MM.1S (cell line): ENCODE results near the gene RNF224.

ENCODE experiments used
- DNase-seq: peaks from one replicate; pipeline ENCODE4 v3.0.0-alpha.2; 2015
- H2AFZ ChIP-seq: fragments of 300-600 bp; sonication (generic); 2 replicates; pipeline ENCODE4 v1.6.0; 2016; ENCODE audit warnings: antibody characterized with exemption, low read length
- H3F3A ChIP-seq: fragments of 300-600 bp; sonication (generic); 2 replicates; pipeline ENCODE4 v1.6.1; 2016; ENCODE audit warnings: mild to moderate bottlenecking, antibody characterized with exemption, low read length, moderate library complexity, mixed read lengths; ENCODE audit not compliant: insufficient read depth
- H3K27ac ChIP-seq: fragments of 300-600 bp; sonication (generic); 2 replicates; pipeline ENCODE4 v1.5.1; 2016; ENCODE audit warnings: mild to moderate bottlenecking, low read length
- H3K27me3 ChIP-seq: fragments of 300-600 bp; sonication (generic); replicated peaks from 2 replicates; pipeline ENCODE4 v1.6.0; 2016; ENCODE audit warnings: low read length; ENCODE audit not compliant: insufficient read depth
- H3K36me3 ChIP-seq: fragments of 300-600 bp; sonication (generic); replicated peaks from 2 replicates; pipeline ENCODE4 v1.6.1; 2016; ENCODE audit warnings: mild to moderate bottlenecking, low read length, mixed read lengths; ENCODE audit not compliant: insufficient read depth
- H3K4me1 ChIP-seq: fragments of 300-600 bp; sonication (generic); 2 replicates; pipeline ENCODE4 v1.6.1; 2016; ENCODE audit warnings: low read length, mixed read lengths
- H3K4me2 ChIP-seq: fragments of 300-600 bp; sonication (generic); 2 replicates; pipeline ENCODE4 v1.6.0; 2016; ENCODE audit warnings: low read depth, low read length
- H3K4me3 ChIP-seq: fragments of 300-600 bp; sonication (generic); 2 replicates; pipeline ENCODE4 v1.5.1; 2016; ENCODE audit warnings: low read length, mixed read lengths
- H3K79me2 ChIP-seq: fragments of 300-600 bp; sonication (generic); 2 replicates; pipeline ENCODE4 v1.6.1; 2016; ENCODE audit warnings: mixed run types, low read length, mixed read lengths
- H3K9ac ChIP-seq: fragments of 300-600 bp; sonication (generic); 2 replicates; pipeline ENCODE4 v1.6.1; 2016; ENCODE audit warnings: low read length, mixed read lengths
- H3K9me2 ChIP-seq: fragments of 300-600 bp; sonication (generic); replicated peaks from 2 replicates; pipeline ENCODE4 v1.6.1; 2016; ENCODE audit warnings: mild to moderate bottlenecking, low read length, mixed read lengths; ENCODE audit not compliant: insufficient read depth
- H3K9me3 ChIP-seq: fragments of 300-600 bp; sonication (generic); replicated peaks from 2 replicates; pipeline ENCODE4 v1.6.1; 2016; ENCODE audit warnings: mild to moderate bottlenecking, low read length, mixed read lengths; ENCODE audit not compliant: insufficient read depth
- H4K20me1 ChIP-seq: fragments of 300-600 bp; sonication (generic); 2 replicates; pipeline ENCODE4 v1.6.1; 2016; ENCODE audit warnings: mild to moderate bottlenecking, low read length, moderate library complexity, mixed read lengths; ENCODE audit not compliant: insufficient read depth
- EZH2 ChIP-seq: fragments of 300-600 bp; sonication (generic); optimal IDR thresholded peaks from 2 replicates; pipeline ENCODE3; 2017; ENCODE audit warnings: low read depth, mild to moderate bottlenecking, antibody characterized with exemption, low read length, mixed read lengths
- EZH2phosphoT487 ChIP-seq: fragments of 300-600 bp; sonication (generic); IDR thresholded peaks from 2 replicates; pipeline ENCODE4 v1.6.1; 2018; ENCODE audit warnings: antibody characterized with exemption, low read length
- TF ChIP-seq, protein P1 (sequence below): fragments of 300-600 bp; sonication (generic); IDR thresholded peaks from 2 replicates; pipeline ENCODE4 v1.5.1; 2016; ENCODE audit warnings: antibody characterized with exemption, low read length, mixed read lengths

Gene RNF224

DNA sequence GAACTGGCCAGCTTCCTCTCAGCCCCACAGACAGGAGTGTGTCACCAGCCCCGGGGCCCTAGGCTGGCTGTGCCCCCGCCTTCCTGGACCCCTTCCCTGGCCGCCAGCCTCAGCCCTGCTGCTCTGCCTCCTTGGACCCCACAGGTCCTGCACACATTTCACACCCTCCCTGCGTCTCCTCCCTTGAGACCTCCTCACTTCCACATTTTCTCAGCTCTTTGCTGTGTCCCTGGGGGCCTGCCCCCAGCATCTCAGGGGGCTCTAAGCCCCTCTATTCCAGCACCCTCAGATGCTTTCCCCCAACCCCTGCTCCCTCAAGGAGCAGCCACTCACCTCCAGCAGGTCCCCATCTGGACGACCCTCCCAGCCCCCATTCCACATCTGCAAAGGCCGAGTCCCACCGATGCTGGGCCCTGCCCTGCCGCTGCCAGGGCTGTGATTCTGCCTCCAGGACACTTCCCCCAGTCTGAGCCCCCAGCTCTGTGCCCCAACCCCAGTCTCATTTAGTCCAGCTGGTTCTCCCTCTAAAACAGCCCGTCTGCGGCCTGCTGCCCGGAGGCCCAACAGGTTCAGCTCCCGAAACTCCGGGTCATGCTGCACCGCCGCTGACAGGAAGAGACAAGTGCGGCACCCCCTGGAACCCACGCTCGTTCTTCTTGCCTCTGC is 7.6 kb downstream of the RNF224 start:
- TF ChIP-seq, protein P1, sequence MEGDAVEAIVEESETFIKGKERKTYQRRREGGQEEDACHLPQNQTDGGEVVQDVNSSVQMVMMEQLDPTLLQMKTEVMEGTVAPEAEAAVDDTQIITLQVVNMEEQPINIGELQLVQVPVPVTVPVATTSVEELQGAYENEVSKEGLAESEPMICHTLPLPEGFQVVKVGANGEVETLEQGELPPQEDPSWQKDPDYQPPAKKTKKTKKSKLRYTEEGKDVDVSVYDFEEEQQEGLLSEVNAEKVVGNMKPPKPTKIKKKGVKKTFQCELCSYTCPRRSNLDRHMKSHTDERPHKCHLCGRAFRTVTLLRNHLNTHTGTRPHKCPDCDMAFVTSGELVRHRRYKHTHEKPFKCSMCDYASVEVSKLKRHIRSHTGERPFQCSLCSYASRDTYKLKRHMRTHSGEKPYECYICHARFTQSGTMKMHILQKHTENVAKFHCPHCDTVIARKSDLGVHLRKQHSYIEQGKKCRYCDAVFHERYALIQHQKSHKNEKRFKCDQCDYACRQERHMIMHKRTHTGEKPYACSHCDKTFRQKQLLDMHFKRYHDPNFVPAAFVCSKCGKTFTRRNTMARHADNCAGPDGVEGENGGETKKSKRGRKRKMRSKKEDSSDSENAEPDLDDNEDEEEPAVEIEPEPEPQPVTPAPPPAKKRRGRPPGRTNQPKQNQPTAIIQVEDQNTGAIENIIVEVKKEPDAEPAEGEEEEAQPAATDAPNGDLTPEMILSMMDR, result no peak
- TF ChIP-seq EZH2 (no peak), EZH2phosphoT487 (no peak)
- H3K79me2 ChIP-seq, result peaks cover 13% of the 10 kb centered on the region
- peaks cover 2% of the 10 kb centered on the region; the same call in 1 of the 2 replicates for H3F3A ChIP-seq
- no peak overlapping the region for H3K9ac ChIP-seq
- H3K4me2 ChIP-seq, result no peak overlapping the region
- no peak for DNase-seq
- no peaks in the 10 kb centered on the region for H4K20me1 ChIP-seq
- no peaks in the 10 kb centered on the region for H3K9me2 ChIP-seq
- peaks cover 9% of the 10 kb centered on the region; the same call in 1 of the 2 replicates for H3K4me1 ChIP-seq
- H3K27me3 ChIP-seq, result peaks cover 58% of the 10 kb centered on the region
- no peaks in the 10 kb centered on the region for H3K36me3 ChIP-seq
- no peak overlapping the region for H2AFZ ChIP-seq
- H3K27ac ChIP-seq, result no peak overlapping the region
- H3K9me3 ChIP-seq, result no peaks in the 10 kb centered on the region
- H3K4me3 ChIP-seq, result no peak overlapping the region

- no peak for TF ChIP-seq EZH2phosphoT487
- no peak for TF ChIP-seq EZH2
- TF ChIP-seq, protein P1, result no peak
- Histone ChIP-seq H3K4me1 (peaks cover 9% of the 10 kb centered on the region; the same call in 1 of the 2 replicates), H2AFZ (no peak overlapping the region), H3K79me2 (peaks cover 14% of the 10 kb centered on the region), H3K4me2 (peak overlapping the region; percentile 68), H3K9ac (no peak overlapping the region; the same call in 1 of the 2 replicates), H3K9me3 (no peaks in the 10 kb centered on the region), H3F3A (peaks cover 9% of the 10 kb centered on the region; the same call in 1 of the 2 replicates), H3K27me3 (peaks cover 51% of the 10 kb centered on the region), H3K36me3 (no peaks in the 10 kb centered on the region), H3K4me3 (no peak overlapping the region), H3K9me2 (no peaks in the 10 kb centered on the region), H3K27ac (no peak overlapping the region), H4K20me1 (no peaks in the 10 kb centered on the region)
- no peak for DNase-seq
Measured at GRCh38 chr9:137235424-137236237, 8.3 kb downstream of the RNF224 start.

- H3K4me3 ChIP-seq, result no peak overlapping the region; the same call in 1 of the 2 replicates
Measured at GRCh38 chr9:137236238-137236935, 9.1 kb downstream of the RNF224 start.

More at GRCh38 chr9:137236238-137236935, 9.1 kb downstream of the RNF224 start:
- no peak overlapping the region for H3K27ac ChIP-seq
- peaks cover 9% of the 10 kb centered on the region; the same call in 1 of the 2 replicates for H3F3A ChIP-seq
- no peak overlapping the region for H2AFZ ChIP-seq
- no peaks in the 10 kb centered on the region for H4K20me1 ChIP-seq
- peaks cover 9% of the 10 kb centered on the region; the same call in 1 of the 2 replicates for H3K4me1 ChIP-seq
- DNase-seq, result peak; percentile 83
- no peaks in the 10 kb centered on the region for H3K36me3 ChIP-seq
- no peak overlapping the region; the same call in 1 of the 2 replicates for H3K9ac ChIP-seq
- peaks cover 14% of the 10 kb centered on the region for H3K79me2 ChIP-seq
- peak overlapping the region; percentile 68 for H3K4me2 ChIP-seq
- TF ChIP-seq, protein P1, result peak; percentile 98
- TF ChIP-seq EZH2phosphoT487, result no peak
- peaks cover 43% of the 10 kb centered on the region for H3K27me3 ChIP-seq
- H3K9me3 ChIP-seq, result no peaks in the 10 kb centered on the region
- no peaks in the 10 kb centered on the region for H3K9me2 ChIP-seq
